Uterus (tissue), 4 donors: Measurements from ENCODE around the gene PLEKHG3. TPM values are rescaled to one million over a fixed set of nuclear protein-coding genes. Genes with fewer than 3 reads are reported as not detected.

ENCODE experiments used
- DNase-seq, 2 donors: peaks; one replicate each; pipeline ENCODE4 v3.0.0-alpha.2; 2019 to 2020
- H3K27ac ChIP-seq, 2 donors: fragments of 200-600 bp; sonication (generic); 1 replicate in 1 of 2; 2 replicates in 1 of 2; pipeline ENCODE4 v1.5.1; 2016 to 2018
- H3K27me3 ChIP-seq, 2 donors: fragments of 200-600 bp; sonication (generic); one replicate each; pipeline ENCODE4 v1.5.1; 2018 to 2019; ENCODE audit warnings: control low read depth in 1 of 2
- H3K36me3 ChIP-seq, 2 donors: fragments of 200-600 bp; sonication (generic); one replicate each; pipeline ENCODE4 v1.5.1; 2019; ENCODE audit warnings: control low read depth in 1 of 2
- H3K4me1 ChIP-seq, 2 donors: fragments of 200-600 bp; sonication (generic); one replicate each; pipeline ENCODE4 v1.5.1; 2018 to 2019; ENCODE audit warnings: control low read depth in 1 of 2
- H3K4me3 ChIP-seq, 2 donors: fragments of 200-600 bp; sonication (generic); 1 replicate in 1 of 2; 2 replicates in 1 of 2; pipeline ENCODE4 v1.5.1; 2018 to 2019; ENCODE audit warnings: mild to moderate bottlenecking in 1 of 2
- H3K9me3 ChIP-seq, 2 donors: fragments of 200-600 bp; sonication (generic); one replicate each; pipeline ENCODE4 v1.5.1; 2019; ENCODE audit warnings: control low read depth in 1 of 2
- POLR2A ChIP-seq, 2 donors: fragments of 450-650 bp; IDR thresholded peaks; one replicate each; pipeline ENCODE4 v1.6.1; 2016; ENCODE audit warnings: antibody characterized with exemption in 2 of 2, mild to moderate bottlenecking in 1 of 2, moderate library complexity in 1 of 2
- intact Hi-C: fragments of 100-400 bp; cut with DNase I; formaldehyde crosslinking; loops from one replicate; pipeline ENCODE4 v1.15.1; 2023; ENCODE audit warnings: low total_unique reads
- total RNA-seq, 4 donors: library from RNA; depleted of rRNA in 3 of 4; stranded (reverse); fragments of >200 nt in 3 of 4; gene quantifications; one replicate each; pipeline versions ENCODE4 v1.1.0 to v1.2.4, GENCODE V29; 2014 to 2023
- TF ChIP-seq, protein P1 (sequence below), 4 experiments: fragments of 200-600 bp in 2 of 4; fragments of 450-650 bp in 2 of 4; sonication (generic) in 2 of 4; IDR thresholded peaks; one replicate each; pipeline ENCODE4 v1.5.1; 2016 to 2019; ENCODE audit warnings: antibody characterized with exemption in 4 of 4, mild to moderate bottlenecking in 2 of 4, moderate library complexity in 1 of 4
- donor health status: DM: yes; HTN: yes; CAD: no.

The PLEKHG3 gene
- total RNA-seq, 4 donors from 2014 or later = 40.5 to 178 (median 59.7) TPM

GRCh38 chr14:64737391-64738280 lies 33.4 kb downstream of the PLEKHG3 start:
- intact Hi-C loops = no loop called here
- Histone ChIP-seq H3K4me3 (no peak overlapping the region), H3K27ac (peak overlapping the region; percentile 28 to 29), H3K27me3 (no peaks in the 10 kb centered on the region), H3K4me1 (peaks cover 0 to 4% of the 10 kb centered on the region in 2 donors), H3K9me3 (no peaks in the 10 kb centered on the region), H3K36me3 (no peaks in the 10 kb centered on the region)
- TF ChIP-seq, protein P1, sequence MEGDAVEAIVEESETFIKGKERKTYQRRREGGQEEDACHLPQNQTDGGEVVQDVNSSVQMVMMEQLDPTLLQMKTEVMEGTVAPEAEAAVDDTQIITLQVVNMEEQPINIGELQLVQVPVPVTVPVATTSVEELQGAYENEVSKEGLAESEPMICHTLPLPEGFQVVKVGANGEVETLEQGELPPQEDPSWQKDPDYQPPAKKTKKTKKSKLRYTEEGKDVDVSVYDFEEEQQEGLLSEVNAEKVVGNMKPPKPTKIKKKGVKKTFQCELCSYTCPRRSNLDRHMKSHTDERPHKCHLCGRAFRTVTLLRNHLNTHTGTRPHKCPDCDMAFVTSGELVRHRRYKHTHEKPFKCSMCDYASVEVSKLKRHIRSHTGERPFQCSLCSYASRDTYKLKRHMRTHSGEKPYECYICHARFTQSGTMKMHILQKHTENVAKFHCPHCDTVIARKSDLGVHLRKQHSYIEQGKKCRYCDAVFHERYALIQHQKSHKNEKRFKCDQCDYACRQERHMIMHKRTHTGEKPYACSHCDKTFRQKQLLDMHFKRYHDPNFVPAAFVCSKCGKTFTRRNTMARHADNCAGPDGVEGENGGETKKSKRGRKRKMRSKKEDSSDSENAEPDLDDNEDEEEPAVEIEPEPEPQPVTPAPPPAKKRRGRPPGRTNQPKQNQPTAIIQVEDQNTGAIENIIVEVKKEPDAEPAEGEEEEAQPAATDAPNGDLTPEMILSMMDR (IDR thresholded peaks at IDR 0.05) = no peak
- no peak for TF ChIP-seq POLR2A (IDR thresholded peaks at IDR 0.05)
- no peak for DNase-seq

DNA sequence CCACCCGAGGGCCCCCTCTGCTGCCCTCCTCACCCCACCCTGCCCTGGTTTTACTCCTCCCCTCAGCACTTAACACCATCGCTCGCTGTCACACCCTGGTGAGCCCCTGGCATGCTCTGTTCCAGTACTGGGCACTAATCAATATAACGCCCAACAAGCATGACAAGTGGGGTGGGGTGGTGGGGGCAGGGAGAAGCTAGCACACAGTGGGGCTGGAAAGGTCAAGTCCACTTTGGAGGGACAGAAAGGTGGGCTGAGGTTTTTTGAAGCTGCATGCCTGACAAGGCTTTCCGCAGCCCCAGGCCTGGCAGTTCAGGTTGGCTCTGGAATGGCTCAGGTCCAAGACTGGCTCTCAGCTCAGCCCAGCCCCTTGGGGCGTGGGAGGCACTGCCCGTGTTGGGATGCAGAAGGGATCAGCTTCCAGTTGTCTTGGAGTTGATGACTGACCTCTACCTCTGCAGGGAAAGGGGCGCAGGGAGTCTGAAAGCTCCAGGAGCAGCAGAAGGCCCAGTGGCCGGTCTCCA lies 34.1 kb downstream of the PLEKHG3 start:
- Histone ChIP-seq H3K36me3 (no peaks in the 10 kb centered on the region), H3K27ac (peak overlapping the region; percentile 28 to 29), H3K9me3 (no peaks in the 10 kb centered on the region), H3K4me1 (peaks cover 0 to 4% of the 10 kb centered on the region in 2 donors), H3K4me3 (no peak overlapping the region), H3K27me3 (no peaks in the 10 kb centered on the region)
- no peak for TF ChIP-seq POLR2A (IDR thresholded peaks at IDR 0.05)
- TF ChIP-seq, protein P1 (IDR thresholded peaks at IDR 0.05) = no peak
- DNase-seq = no peak
- intact Hi-C loops = no loop called here

GRCh38 chr14:64741200-64741599 lies 37.0 kb downstream of the PLEKHG3 start:
- TF ChIP-seq POLR2A (IDR thresholded peaks at IDR 0.05) = no peak
- TF ChIP-seq, protein P1 (IDR thresholded peaks at IDR 0.05) = no peak
- no peak for DNase-seq
- Histone ChIP-seq H3K4me1 (peaks cover 0 to 8% of the 10 kb centered on the region in 2 donors), H3K27me3 (no peaks in the 10 kb centered on the region), H3K36me3 (no peaks in the 10 kb centered on the region), H3K4me3 (no peak overlapping the region), H3K27ac (no peak overlapping the region), H3K9me3 (no peaks in the 10 kb centered on the region)
- intact Hi-C loops = no loop called here

DNA sequence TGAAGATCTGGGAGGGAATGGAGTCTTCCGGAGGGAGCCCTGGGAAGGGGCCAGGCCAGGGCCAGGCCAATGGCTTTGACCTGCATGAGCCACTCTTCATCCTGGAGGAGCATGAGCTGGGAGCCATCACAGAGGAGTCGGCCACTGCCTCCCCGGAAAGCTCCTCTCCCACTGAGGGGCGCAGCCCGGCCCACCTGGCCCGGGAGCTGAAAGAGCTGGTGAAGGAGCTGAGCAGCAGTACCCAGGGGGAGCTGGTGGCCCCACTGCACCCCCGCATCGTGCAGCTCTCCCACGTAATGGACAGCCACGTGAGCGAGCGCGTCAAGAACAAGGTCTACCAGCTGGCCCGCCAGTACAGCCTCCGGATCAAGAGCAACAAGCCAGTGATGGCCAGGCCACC lies 37.7 kb downstream of the PLEKHG3 start:
- H3K9me3 ChIP-seq = no peaks in the 10 kb centered on the region
- no peaks in the 10 kb centered on the region for H3K36me3 ChIP-seq
- no peak overlapping the region for H3K4me3 ChIP-seq
- intact Hi-C loops = no loop called here
- DNase-seq = no peak
- H3K4me1 ChIP-seq = peaks cover 0 to 9% of the 10 kb centered on the region in 2 donors
- TF ChIP-seq, protein P1 (IDR thresholded peaks at IDR 0.05) = no peak
- H3K27ac ChIP-seq = no peak overlapping the region
- no peaks in the 10 kb centered on the region for H3K27me3 ChIP-seq

GRCh38 chr14:64743061-64743460 lies 38.8 kb downstream of the PLEKHG3 start:
- Histone ChIP-seq H3K27me3 (no peaks in the 10 kb centered on the region), H3K27ac (no peak overlapping the region), H3K9me3 (no peaks in the 10 kb centered on the region), H3K4me3 (no peak overlapping the region), H3K36me3 (no peaks in the 10 kb centered on the region), H3K4me1 (peaks cover 0 to 8% of the 10 kb centered on the region in 2 donors)
- no peak for TF ChIP-seq POLR2A (IDR thresholded peaks at IDR 0.05)
- TF ChIP-seq, protein P1 (IDR thresholded peaks at IDR 0.05) = no peak
- intact Hi-C loops = no loop called here
- DNase-seq = no peak
